Astrocyte (in vitro differentiated cells and primary cell): ENCODE measurements around the gene MLLT1. TPM values are rescaled to one million over a fixed set of nuclear protein-coding genes. Genes with fewer than 3 reads are reported as not detected.

Experiments
- DNase-seq: peaks from one replicate; pipeline ENCODE4 v3.0.0-alpha.2; 2010; ENCODE audit warnings: low read depth
- FAIRE-seq: peaks from 2 replicates; lab custom pipeline; 2011; peaks lifted over from hg19 to GRCh38; lab: Jason Lieb, UNC
- H2AFZ ChIP-seq: 2 replicates; pipeline ENCODE4 v1.6.0; 2012; ENCODE audit warnings: low read depth, low read length, inconsistent platforms
- H3K27ac ChIP-seq: 2 replicates; pipeline ENCODE4 v1.5.1; 2011; ENCODE audit warnings: low read depth, low read length, inconsistent platforms
- H3K27me3 ChIP-seq: 2 replicates; pipeline ENCODE4 v1.6.0; 2011; ENCODE audit warnings: low read length, inconsistent platforms; ENCODE audit not compliant: insufficient read depth
- H3K36me3 ChIP-seq: 2 replicates; pipeline ENCODE4 v1.5.1; 2011; ENCODE audit warnings: low read length, inconsistent platforms; ENCODE audit not compliant: insufficient read depth
- H3K4me1 ChIP-seq: 2 replicates; pipeline ENCODE4 v1.5.1; 2011; ENCODE audit warnings: low read length, inconsistent platforms; ENCODE audit not compliant: insufficient read depth
- H3K4me2 ChIP-seq: 2 replicates; pipeline ENCODE4 v1.6.0; 2012; ENCODE audit warnings: low read length, inconsistent platforms
- H3K4me3 ChIP-seq: 2 replicates; pipeline ENCODE4 v1.5.1; 2011; ENCODE audit warnings: low read depth, mild to moderate bottlenecking, low read length, inconsistent platforms; ENCODE audit not compliant: insufficient read depth
- H3K79me2 ChIP-seq: 2 replicates; pipeline ENCODE4 v1.6.0; 2012; ENCODE audit warnings: mild to moderate bottlenecking, low read length, inconsistent platforms; ENCODE audit not compliant: insufficient read depth
- H3K9ac ChIP-seq: 2 replicates; pipeline ENCODE4 v1.6.0; 2012; ENCODE audit warnings: mild to moderate bottlenecking, low read length, inconsistent platforms
- H3K9me3 ChIP-seq: 2 replicates; pipeline ENCODE4 v1.5.1; 2012; ENCODE audit warnings: low read depth, mild to moderate bottlenecking, low read length, inconsistent platforms; ENCODE audit not compliant: insufficient read depth
- H4K20me1 ChIP-seq: 2 replicates; pipeline ENCODE4 v1.6.0; 2012; ENCODE audit warnings: low read length, inconsistent platforms; ENCODE audit not compliant: insufficient read depth
- H3K27ac Mint-ChIP-seq: one replicate; pipeline ENCODE4 v1.8.0; 2021; ENCODE audit warnings: mild to moderate bottlenecking, mixed read lengths; ENCODE audit not compliant: unreplicated experiment
- H3K27me3 Mint-ChIP-seq: one replicate; pipeline ENCODE4 v1.8.0; 2021; ENCODE audit warnings: low read depth, mixed read lengths; ENCODE audit not compliant: unreplicated experiment
- H3K36me3 Mint-ChIP-seq: one replicate; pipeline ENCODE4 v1.8.0; 2021; ENCODE audit warnings: low read depth, mixed read lengths; ENCODE audit not compliant: unreplicated experiment
- H3K4me1 Mint-ChIP-seq: one replicate; pipeline ENCODE4 v1.8.0; 2021; ENCODE audit warnings: low read depth, mixed read lengths; ENCODE audit not compliant: unreplicated experiment
- H3K4me3 Mint-ChIP-seq: one replicate; pipeline ENCODE4 v1.8.0; 2021; ENCODE audit warnings: mild to moderate bottlenecking, moderate library complexity, mixed read lengths; ENCODE audit not compliant: unreplicated experiment
- H3K9me3 Mint-ChIP-seq: one replicate; pipeline ENCODE4 v1.8.0; 2021; ENCODE audit warnings: mild to moderate bottlenecking, mixed read lengths; ENCODE audit not compliant: unreplicated experiment
- CTCF ChIP-seq: IDR thresholded peaks from 2 replicates; pipeline ENCODE4 v1.5.1; 2011; ENCODE audit warnings: low read depth, mild to moderate bottlenecking, inconsistent platforms, low read length, moderate library complexity; ENCODE audit not compliant: insufficient read depth
- EZH2 ChIP-seq: IDR thresholded peaks from 2 replicates; pipeline ENCODE4 v1.6.1; 2012; ENCODE audit warnings: mild to moderate bottlenecking, low read length, inconsistent platforms; ENCODE audit not compliant: insufficient read depth
- total RNA-seq: library from RNA; stranded (reverse); gene quantifications from 2 replicates; pipeline ENCODE4 v1.2.1, GENCODE V29; 2021

MLLT1 gene
- total RNA-seq, 1 donor from 2014 or later, result 46.0 TPM

GRCh38 chr19:6275170-6275744 is 4.5 kb downstream of the MLLT1 start:
- no peak overlapping the region for H3K27ac Mint-ChIP-seq
- Histone ChIP-seq H3K9ac (no peak overlapping the region), H3K9me3 (no peaks in the 10 kb centered on the region), H2AFZ (no peak overlapping the region), H3K79me2 (peaks cover 85% of the 10 kb centered on the region), H3K4me2 (peak overlapping the region; percentile 82), H3K27me3 (no peaks in the 10 kb centered on the region), H3K36me3 (no peaks in the 10 kb centered on the region), H4K20me1 (peaks cover 74% of the 10 kb centered on the region), H3K27ac (no peak overlapping the region), H3K4me3 (no peak overlapping the region), H3K4me1 (peaks cover 81% of the 10 kb centered on the region)
- DNase-seq, result no peak
- H3K27me3 Mint-ChIP-seq, result no peaks in the 10 kb centered on the region
- TF ChIP-seq CTCF, result no peak
- H3K36me3 Mint-ChIP-seq, result peaks cover 9% of the 10 kb centered on the region
- H3K4me3 Mint-ChIP-seq, result no peak overlapping the region
- H3K9me3 Mint-ChIP-seq, result no peaks in the 10 kb centered on the region
- H3K4me1 Mint-ChIP-seq, result peaks cover 38% of the 10 kb centered on the region
- FAIRE-seq, result no peak

GRCh38 chr19:6274756-6275155 is 5.0 kb downstream of the MLLT1 start:
- H3K9me3 Mint-ChIP-seq, result no peaks in the 10 kb centered on the region
- H2AFZ ChIP-seq, result no peak overlapping the region
- no peak overlapping the region for H3K4me3 Mint-ChIP-seq
- no peak overlapping the region for H3K27ac Mint-ChIP-seq
- H3K27ac ChIP-seq, result peak overlapping the region; percentile 84
- H3K27me3 Mint-ChIP-seq, result no peaks in the 10 kb centered on the region
- H3K4me2 ChIP-seq, result peak overlapping the region; percentile 82
- DNase-seq (no peak), FAIRE-seq (no peak)
- H3K4me3 ChIP-seq, result no peak overlapping the region
- no peaks in the 10 kb centered on the region for H3K27me3 ChIP-seq
- peaks cover 13% of the 10 kb centered on the region for H3K36me3 Mint-ChIP-seq
- TF ChIP-seq CTCF, result no peak
- TF ChIP-seq EZH2, result no peak
- H4K20me1 ChIP-seq, result peaks cover 75% of the 10 kb centered on the region
- peaks cover 38% of the 10 kb centered on the region for H3K4me1 Mint-ChIP-seq
- peak overlapping the region; percentile 73 for H3K9ac ChIP-seq
- peaks cover 90% of the 10 kb centered on the region for H3K79me2 ChIP-seq
- no peaks in the 10 kb centered on the region for H3K36me3 ChIP-seq
- peaks cover 81% of the 10 kb centered on the region for H3K4me1 ChIP-seq
- H3K9me3 ChIP-seq, result no peaks in the 10 kb centered on the region

DNA sequence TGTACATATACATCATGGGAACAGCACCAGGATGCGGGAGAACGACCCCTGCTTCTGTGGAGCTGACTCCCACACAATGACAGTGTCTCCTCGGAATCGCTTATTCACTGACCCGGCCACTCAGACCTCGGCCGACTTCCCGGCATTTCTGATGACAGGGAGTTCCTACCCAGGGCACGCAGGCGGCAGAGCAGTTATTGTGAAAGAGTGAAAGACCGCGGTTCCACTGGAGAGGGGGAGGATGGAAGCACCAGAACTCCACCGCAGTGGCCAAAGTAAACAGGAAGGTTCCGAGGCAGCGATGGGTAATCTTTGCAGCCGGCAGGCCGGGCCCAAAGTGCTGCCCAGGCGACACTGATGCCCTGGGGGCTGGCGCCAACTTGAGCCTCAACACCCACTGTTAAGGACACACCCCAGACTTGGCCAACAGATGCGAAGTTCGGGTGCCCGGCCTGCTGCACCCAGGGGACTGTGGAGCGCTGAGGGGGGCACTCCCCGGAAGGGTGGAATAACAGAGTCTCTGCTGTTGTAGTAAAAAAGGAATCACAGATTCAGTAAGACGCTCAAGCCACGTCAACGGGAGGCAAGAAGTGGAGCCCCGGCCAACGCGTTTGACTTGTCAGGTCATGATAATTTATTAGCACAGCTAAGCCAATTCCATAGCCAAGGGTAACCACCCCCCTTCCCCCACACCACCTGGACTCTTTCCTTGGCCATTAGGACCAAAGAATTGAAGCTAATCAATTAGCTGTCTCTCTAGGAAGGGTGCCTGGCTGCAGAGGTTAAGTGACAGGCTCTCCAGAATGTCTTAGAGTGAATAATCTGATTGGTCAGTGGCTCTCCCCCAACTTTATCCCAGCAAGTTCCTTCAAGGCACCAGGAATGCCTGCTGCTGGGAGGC is 5.8 kb downstream of the MLLT1 start:
- no peaks in the 10 kb centered on the region for H3K9me3 ChIP-seq
- no peaks in the 10 kb centered on the region for H3K27me3 Mint-ChIP-seq
- H3K9me3 Mint-ChIP-seq, result peaks cover 2% of the 10 kb centered on the region
- H3K4me3 Mint-ChIP-seq, result peak overlapping the region; percentile 4
- H3K9ac ChIP-seq, result peak overlapping the region; percentile 73
- H3K36me3 Mint-ChIP-seq, result peaks cover 15% of the 10 kb centered on the region
- H3K79me2 ChIP-seq, result peaks cover 94% of the 10 kb centered on the region
- DNase-seq (peak; percentile 88), FAIRE-seq (peak; percentile 87)
- TF ChIP-seq EZH2 (no peak), CTCF (no peak)
- H4K20me1 ChIP-seq, result peaks cover 73% of the 10 kb centered on the region
- H3K4me1 ChIP-seq, result peaks cover 81% of the 10 kb centered on the region
- H3K4me1 Mint-ChIP-seq, result peaks cover 37% of the 10 kb centered on the region
- H3K27ac Mint-ChIP-seq, result no peak overlapping the region
- H3K4me2 ChIP-seq, result peak overlapping the region; percentile 82
- H2AFZ ChIP-seq, result no peak overlapping the region
- peak overlapping the region; percentile 37 for H3K4me3 ChIP-seq
- H3K27me3 ChIP-seq, result no peaks in the 10 kb centered on the region
- no peaks in the 10 kb centered on the region for H3K36me3 ChIP-seq
- peak overlapping the region; percentile 84 for H3K27ac ChIP-seq
